Natural killer cell (primary cell): Measurements from ENCODE around the gene TGM4. TPM values are rescaled to one million over a fixed set of nuclear protein-coding genes. Genes with fewer than 3 reads are reported as not detected.

Experiments
- ATAC-seq, 3 donors: fragments of 150-1000 bp in 2 of 3; fragments of 200-7000 bp in 1 of 3; cut with Tn5 transposase; 1 replicate in 1 of 3; 2 replicates in 2 of 3; pipeline ENCODE4 v1.10.0; 2021; ENCODE audit warnings: mild to moderate bottlenecking in 2 of 3, moderate library complexity in 2 of 3
- DNase-seq, 2 donors: peaks; one replicate each; pipeline versions ENCODE4 v3.0.0 to v3.0.0-alpha.2; 2013 to 2021; ENCODE audit warnings: mixed read lengths in 1 of 2
- H3K27ac ChIP-seq: one replicate; pipeline ENCODE4 v1.5.1; 2013; ENCODE audit warnings: mild to moderate bottlenecking, low read length
- H3K27me3 ChIP-seq: one replicate; pipeline ENCODE4 v1.6.1; 2013; ENCODE audit warnings: low read length; ENCODE audit not compliant: control insufficient read depth, insufficient read depth
- H3K36me3 ChIP-seq: one replicate; pipeline ENCODE4 v1.6.1; 2013; ENCODE audit warnings: low read length; ENCODE audit not compliant: control insufficient read depth, insufficient read depth
- H3K4me1 ChIP-seq: one replicate; pipeline ENCODE4 v1.6.1; 2013; ENCODE audit warnings: low read length; ENCODE audit not compliant: control insufficient read depth, insufficient read depth
- H3K4me3 ChIP-seq: one replicate; pipeline ENCODE4 v1.5.1; 2013; ENCODE audit warnings: low read length
- H3K9me3 ChIP-seq: one replicate; pipeline ENCODE4 v1.6.1; 2013; ENCODE audit warnings: low read length; ENCODE audit not compliant: control insufficient read depth, insufficient read depth
- H3K27ac Mint-ChIP-seq, 2 donors: one replicate each; pipeline ENCODE4 v1.8.0; 2022; ENCODE audit warnings: mild to moderate bottlenecking in 2 of 2, mixed read lengths in 2 of 2, moderate library complexity in 1 of 2
- H3K27me3 Mint-ChIP-seq, 2 donors: one replicate each; pipeline ENCODE4 v1.8.0; 2022; ENCODE audit warnings: low read depth in 2 of 2, mixed read lengths in 2 of 2
- H3K36me3 Mint-ChIP-seq: one replicate; pipeline ENCODE4 v1.8.0; 2022; ENCODE audit warnings: mixed read lengths
- H3K4me1 Mint-ChIP-seq, 2 donors: one replicate each; pipeline ENCODE4 v1.8.0; 2022; ENCODE audit warnings: mixed read lengths in 2 of 2
- H3K4me3 Mint-ChIP-seq: one replicate; pipeline ENCODE4 v1.8.0; 2022; ENCODE audit warnings: mild to moderate bottlenecking, moderate library complexity, mixed read lengths
- H3K9me3 Mint-ChIP-seq, 2 donors: one replicate each; pipeline ENCODE4 v1.8.0; 2022; ENCODE audit warnings: mixed read lengths in 2 of 2
- WGBS: methylation state at CpG from one replicate; pipeline ENCODE4 v1.1.7; 2013; ENCODE audit warnings: missing lambda C conversion rate; ENCODE audit not compliant: insufficient coverage; 5-methylcytosine and 5-hydroxymethylcytosine counted together
- intact Hi-C: fragments of 100-400 bp; cut with micrococcal nuclease; formaldehyde crosslinking; loops from one replicate; pipeline ENCODE4 v1.14.2; 2022
- total RNA-seq, 4 donors: library from RNA; stranded (reverse); fragments of 120-200 nt in 1 of 4; gene quantifications; one replicate each; pipeline versions ENCODE4 v1.2.3 to v1.2.4, GENCODE V29; 2013 to 2022
- TF ChIP-seq, protein P1 (sequence below): fragments of 200-600 bp; IDR thresholded peaks from one replicate; pipeline ENCODE4 v1.8.0; 2022; ENCODE audit warnings: antibody characterized with exemption

TGM4 gene
- total RNA-seq, 3 donors from 2014 or later (not counting 1 experiment from before 2014, with no cell fraction given), result not detected

- Histone ChIP-seq H3K27me3 (no peaks in the 10 kb centered on the region), H3K4me1 (peaks cover 20% of the 10 kb centered on the region), H3K4me3 (no peak overlapping the region), H3K36me3 (no peaks in the 10 kb centered on the region), H3K27ac (no peak overlapping the region), H3K9me3 (peaks cover 3% of the 10 kb centered on the region)
- H3K27me3 Mint-ChIP-seq, result no peaks in the 10 kb centered on the region
- DNase-seq (no peak), ATAC-seq (no peak)
- H3K36me3 Mint-ChIP-seq, result no peaks in the 10 kb centered on the region
- H3K27ac Mint-ChIP-seq, result peak overlapping the region in 1 of 2 donors; percentile 96
- WGBS, result 100% methylated on average over 4 of the region's 4 CpGs
- H3K4me1 Mint-ChIP-seq, result peaks cover 20 to 33% of the 10 kb centered on the region in 2 donors
- H3K9me3 Mint-ChIP-seq, result no peaks in the 10 kb centered on the region
- TF ChIP-seq, protein P1, sequence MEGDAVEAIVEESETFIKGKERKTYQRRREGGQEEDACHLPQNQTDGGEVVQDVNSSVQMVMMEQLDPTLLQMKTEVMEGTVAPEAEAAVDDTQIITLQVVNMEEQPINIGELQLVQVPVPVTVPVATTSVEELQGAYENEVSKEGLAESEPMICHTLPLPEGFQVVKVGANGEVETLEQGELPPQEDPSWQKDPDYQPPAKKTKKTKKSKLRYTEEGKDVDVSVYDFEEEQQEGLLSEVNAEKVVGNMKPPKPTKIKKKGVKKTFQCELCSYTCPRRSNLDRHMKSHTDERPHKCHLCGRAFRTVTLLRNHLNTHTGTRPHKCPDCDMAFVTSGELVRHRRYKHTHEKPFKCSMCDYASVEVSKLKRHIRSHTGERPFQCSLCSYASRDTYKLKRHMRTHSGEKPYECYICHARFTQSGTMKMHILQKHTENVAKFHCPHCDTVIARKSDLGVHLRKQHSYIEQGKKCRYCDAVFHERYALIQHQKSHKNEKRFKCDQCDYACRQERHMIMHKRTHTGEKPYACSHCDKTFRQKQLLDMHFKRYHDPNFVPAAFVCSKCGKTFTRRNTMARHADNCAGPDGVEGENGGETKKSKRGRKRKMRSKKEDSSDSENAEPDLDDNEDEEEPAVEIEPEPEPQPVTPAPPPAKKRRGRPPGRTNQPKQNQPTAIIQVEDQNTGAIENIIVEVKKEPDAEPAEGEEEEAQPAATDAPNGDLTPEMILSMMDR, result no peak
- H3K4me3 Mint-ChIP-seq, result no peak overlapping the region
- intact Hi-C loops, result loop anchor here (5.0 kb wide), 4 partner anchors 112 to 523 kb away; partner anchors contain the start of gene TCAIM
These were observed 14.3 kb upstream of the TGM4 start for GRCh38 chr3:44860117-44860516.

DNA sequence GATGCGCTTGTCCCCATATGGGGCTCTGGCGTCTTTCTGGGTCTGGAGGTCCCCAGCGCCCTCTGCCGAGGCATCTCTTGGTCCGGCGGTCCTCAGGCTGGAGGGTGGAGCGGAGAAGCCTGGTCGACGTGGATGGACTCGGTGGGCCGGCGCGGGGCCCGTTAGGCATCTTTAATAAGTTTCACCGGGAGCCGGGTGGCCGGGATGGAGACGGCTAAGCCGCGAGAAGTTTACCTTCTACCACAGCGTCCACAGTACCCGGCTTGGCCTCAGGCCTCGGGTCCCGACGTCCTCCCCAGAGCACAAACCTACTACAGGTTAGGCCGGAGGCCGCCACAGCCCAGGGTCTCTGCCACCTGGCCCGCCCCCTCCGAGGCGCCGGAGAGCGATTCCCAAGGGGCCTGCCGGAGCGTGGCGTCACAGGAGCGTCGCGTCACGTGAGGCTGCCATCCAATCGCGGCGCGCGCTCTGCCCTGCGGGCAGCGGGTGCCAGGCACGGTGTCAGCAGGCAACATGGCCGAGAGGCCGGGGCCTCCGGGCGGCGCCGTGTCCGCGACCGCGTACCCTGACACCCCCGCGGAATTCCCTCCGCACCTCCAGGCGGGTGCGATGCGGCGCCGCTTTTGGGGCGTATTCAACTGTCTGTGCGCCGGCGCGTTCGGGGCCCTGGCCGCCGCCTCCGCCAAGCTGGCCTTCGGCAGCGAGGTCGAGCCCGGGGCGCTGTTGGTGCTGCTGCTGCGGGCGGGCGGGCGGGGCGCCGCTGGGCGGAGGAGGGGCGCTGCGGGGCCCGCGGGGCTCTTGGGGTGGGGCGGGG, 12.8 kb upstream of the TGM4 start, which contains the start of gene TMEM42:
TSS of gene TMEM42 (plus strand) at position 501 of the 814 bp plus-strand sequence. CDS start at position 514, 13 bp downstream.
- peak; percentile 93 to 95 (median 94) for ATAC-seq
- no peaks in the 10 kb centered on the region for H3K27me3 ChIP-seq
- TF ChIP-seq, protein P1, result no peak
- H3K4me3 ChIP-seq, result peak within 1 kb of the TSS; percentile 81
- DNase-seq, result peak; percentile 92 to 95
- intact Hi-C loops, result loop anchor here (1.0 to 5.0 kb wide), 5 partner anchors 100 to 524 kb away; partner anchors contain the start of genes KIAA1143, KIF15 and TCAIM
- peaks cover 35% of the 10 kb centered on the region for H3K4me1 ChIP-seq
- Mint-ChIP-seq H3K27me3 (no peaks in the 10 kb centered on the region), H3K4me1 (peaks cover 33 to 47% of the 10 kb centered on the region in 2 donors), H3K36me3 (no peaks in the 10 kb centered on the region), H3K4me3 (peak within 1 kb of the TSS; percentile 94), H3K9me3 (no peaks in the 10 kb centered on the region), H3K27ac (peak within 1 kb of the TSS; percentile 94 to 96)
- H3K36me3 ChIP-seq, result no peaks in the 10 kb centered on the region
- peak within 1 kb of the TSS; percentile 95 for H3K27ac ChIP-seq
- WGBS, result 2% methylated on average over 80 of the region's 91 CpGs
- peaks cover 3% of the 10 kb centered on the region for H3K9me3 ChIP-seq

DNA sequence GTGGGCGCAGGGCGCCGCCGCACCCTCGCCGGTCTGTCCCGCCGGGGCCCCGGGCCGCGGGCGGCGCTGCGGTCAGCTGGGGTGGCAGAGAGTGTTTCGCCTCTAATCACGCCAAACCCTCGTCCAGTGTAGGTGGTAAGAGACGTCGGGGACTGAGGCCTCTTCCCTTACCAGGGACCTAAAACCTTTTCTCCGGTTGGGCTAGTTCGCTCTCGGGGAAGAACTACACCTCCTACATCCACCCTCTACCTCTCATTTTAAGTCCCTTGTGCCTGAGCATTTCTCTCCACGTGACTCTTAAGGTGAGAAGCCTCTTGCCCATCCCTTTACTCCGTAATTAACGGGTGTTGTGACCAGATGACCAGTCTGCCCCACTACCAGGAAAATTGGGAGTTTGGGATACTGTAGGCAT, 12.2 kb upstream of the TGM4 start:
- 0% methylated on average over 24 of the region's 25 CpGs for WGBS
- peak; percentile 11 to 48 (median 15) for ATAC-seq
- no peaks in the 10 kb centered on the region for H3K9me3 Mint-ChIP-seq
- H3K4me3 Mint-ChIP-seq, result peak overlapping the region; percentile 84
- H3K27ac Mint-ChIP-seq, result peak overlapping the region; percentile 94 to 96
- H3K36me3 ChIP-seq, result no peaks in the 10 kb centered on the region
- no peak for DNase-seq
- peaks cover 39 to 53% of the 10 kb centered on the region in 2 donors for H3K4me1 Mint-ChIP-seq
- intact Hi-C loops, result loop anchor here (5.0 kb wide), 4 partner anchors 110 to 525 kb away; partner anchors contain the start of gene TCAIM
- no peaks in the 10 kb centered on the region for H3K27me3 ChIP-seq
- H3K4me3 ChIP-seq, result peak overlapping the region; percentile 81
- H3K36me3 Mint-ChIP-seq, result no peaks in the 10 kb centered on the region
- H3K27ac ChIP-seq, result peak overlapping the region; percentile 91
- peaks cover 41% of the 10 kb centered on the region for H3K4me1 ChIP-seq
- TF ChIP-seq, protein P1, result no peak
- H3K27me3 Mint-ChIP-seq, result no peaks in the 10 kb centered on the region
- H3K9me3 ChIP-seq, result peaks cover 1% of the 10 kb centered on the region
